K562 (cell line): ENCODE data around the gene TUBB2A. TPM values are rescaled to one million over a fixed set of nuclear protein-coding genes. Genes with fewer than 3 reads are reported as not detected.

Experiments used
- BHLHE40 ChIP-seq: IDR thresholded peaks from 2 replicates; pipeline ENCODE4 v1.6.1; 2011; ENCODE audit warnings: low read length, improper control_type of control experiment
- CXXC5 ChIP-seq: fragments of 250-450 bp; sonication (Bioruptor Pico); IDR thresholded peaks from 2 replicates; pipeline ENCODE4 v1.8.0; 2022; ENCODE audit warnings: inconsistent platforms, mild to moderate bottlenecking, moderate library complexity
- L3MBTL2 ChIP-seq: fragments of 450-650 bp; IDR thresholded peaks from 2 replicates; pipeline ENCODE4 v1.6.1; 2016; ENCODE audit warnings: mild to moderate bottlenecking, moderate library complexity
- MAFK ChIP-seq: IDR thresholded peaks from 2 replicates; pipeline ENCODE4 v1.6.1; 2011; ENCODE audit warnings: low read length, improper control_type of control experiment
- NFXL1 ChIP-seq: fragments of 450-650 bp; formaldehyde crosslinking; IDR thresholded peaks from 2 replicates; pipeline ENCODE4 v1.4.0; 2021; ENCODE audit warnings: mild to moderate bottlenecking
- RAD21 ChIP-seq, 2 experiments: fragments of 250-450 bp in 1 of 2; fragments of 450-650 bp in 1 of 2; sonication (Bioruptor Pico) in 1 of 2; formaldehyde crosslinking in 1 of 2; IDR thresholded peaks in 1 of 2; conservative IDR thresholded peaks in 1 of 2; 2 replicates each; pipeline versions ENCODE4 v1.4.0 to v1.8.0; 2020 to 2022; ENCODE audit warnings: mild to moderate bottlenecking in 2 of 2, moderate library complexity in 1 of 2
- polyA plus RNA-seq, 8 experiments: library from polyadenylated mRNA; depleted of rRNA in 4 of 8; stranded (reverse) in 5 of 8; unstranded in 3 of 8; fragments of >200 nt; fragmentation: Nextera tagmentation in 2 of 8; fragmentation: Illumina TruSeq in 1 of 8; extraction: Ambion mirVana in 2 of 8; extraction: Trizol in 1 of 8; gene quantifications; 2 replicates each; pipeline versions ENCODE4 v1.2.1 to v1.2.3, GENCODE V29; 2011 to 2014; ENCODE audit warnings: inconsistent platforms in 1 of 8, missing spikeins in 1 of 8
- total RNA-seq, 7 experiments: library from RNA; depleted of rRNA in 6 of 7; stranded (reverse); fragments of >200 nt in 6 of 7; fragmentation: Illumina TruSeq in 2 of 7; extraction: Trizol in 2 of 7; gene quantifications; 2 replicates each; pipeline versions ENCODE4 v1.2.1 to v1.2.3, GENCODE V29; 2011 to 2021; ENCODE audit warnings: low replicate concordance in 1 of 7
- TF ChIP-seq, protein P1 (sequence below), 2 experiments: fragments of 450-650 bp in 1 of 2; IDR thresholded peaks; 2 replicates each; pipeline ENCODE4 v1.6.1; 2011 to 2017; ENCODE audit warnings: low read depth in 2 of 2, antibody characterized with exemption in 1 of 2, borderline replicate concordance in 1 of 2, low read length in 1 of 2, mild to moderate bottlenecking in 1 of 2, mixed read lengths in 1 of 2; ENCODE audit not compliant: control insufficient read depth in 1 of 2
- TF ChIP-seq, protein P2 (sequence below): fragments of 450-650 bp; IDR thresholded peaks from 2 replicates; pipeline ENCODE4 v1.6.1; 2016; ENCODE audit warnings: low read depth
- TF ChIP-seq, protein P3 (sequence below): fragments of 450-650 bp; IDR thresholded peaks from 2 replicates; pipeline ENCODE4 v1.6.1; 2016; ENCODE audit warnings: mild to moderate bottlenecking
- TF ChIP-seq, protein P4 (sequence below): fragments of 450-650 bp; formaldehyde crosslinking; IDR thresholded peaks from 2 replicates; pipeline ENCODE4 v1.4.0; 2020; ENCODE audit warnings: mild to moderate bottlenecking, mixed read lengths

The TUBB2A gene
- total and polyA plus RNA-seq, 9 of the 15 experiments (the other 6 are each of a cell fraction or from before 2014, with no cell fraction given) = 3.6 to 92.1 (median 45.6) TPM

DNA sequence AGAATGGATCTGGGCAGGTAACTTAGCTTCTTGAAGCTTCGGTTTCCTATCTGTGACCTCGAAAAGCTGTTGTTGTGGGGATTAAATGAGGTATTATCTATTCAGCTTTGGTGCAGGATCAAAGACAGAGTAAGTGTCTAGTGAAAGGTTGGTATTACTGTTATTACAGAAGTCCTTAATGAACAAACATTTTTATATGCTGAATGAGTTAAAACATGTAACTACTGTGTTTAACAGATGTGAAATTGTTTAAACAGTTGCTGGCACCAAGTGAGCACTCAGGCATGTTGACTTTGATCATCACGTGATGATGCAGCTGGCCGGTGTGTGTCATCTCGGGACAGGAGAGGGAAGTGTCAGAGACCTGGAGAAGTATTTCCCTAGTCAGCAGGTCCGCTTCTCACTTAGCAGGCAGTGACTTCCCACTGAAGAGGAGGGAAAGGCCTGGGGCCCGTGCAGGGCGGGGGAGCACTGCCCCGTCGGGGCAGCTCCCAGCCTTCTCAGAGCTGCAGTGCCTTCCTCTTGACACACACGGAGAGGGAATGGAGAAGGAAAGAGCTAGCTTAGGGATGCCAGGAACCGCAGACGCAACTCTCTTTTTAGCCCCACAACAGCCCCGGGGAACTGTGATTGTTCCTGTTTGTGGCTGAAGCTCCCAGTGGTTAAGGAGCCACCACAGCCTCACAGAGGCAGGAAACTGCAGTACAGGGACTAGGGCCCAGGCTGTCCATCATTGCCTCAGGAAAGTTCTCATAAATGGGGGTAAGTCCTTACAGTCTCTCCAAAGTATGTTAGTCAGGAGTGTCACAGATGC is 18.0 kb downstream of the TUBB2A start (continued):
- TF ChIP-seq, protein P1, sequence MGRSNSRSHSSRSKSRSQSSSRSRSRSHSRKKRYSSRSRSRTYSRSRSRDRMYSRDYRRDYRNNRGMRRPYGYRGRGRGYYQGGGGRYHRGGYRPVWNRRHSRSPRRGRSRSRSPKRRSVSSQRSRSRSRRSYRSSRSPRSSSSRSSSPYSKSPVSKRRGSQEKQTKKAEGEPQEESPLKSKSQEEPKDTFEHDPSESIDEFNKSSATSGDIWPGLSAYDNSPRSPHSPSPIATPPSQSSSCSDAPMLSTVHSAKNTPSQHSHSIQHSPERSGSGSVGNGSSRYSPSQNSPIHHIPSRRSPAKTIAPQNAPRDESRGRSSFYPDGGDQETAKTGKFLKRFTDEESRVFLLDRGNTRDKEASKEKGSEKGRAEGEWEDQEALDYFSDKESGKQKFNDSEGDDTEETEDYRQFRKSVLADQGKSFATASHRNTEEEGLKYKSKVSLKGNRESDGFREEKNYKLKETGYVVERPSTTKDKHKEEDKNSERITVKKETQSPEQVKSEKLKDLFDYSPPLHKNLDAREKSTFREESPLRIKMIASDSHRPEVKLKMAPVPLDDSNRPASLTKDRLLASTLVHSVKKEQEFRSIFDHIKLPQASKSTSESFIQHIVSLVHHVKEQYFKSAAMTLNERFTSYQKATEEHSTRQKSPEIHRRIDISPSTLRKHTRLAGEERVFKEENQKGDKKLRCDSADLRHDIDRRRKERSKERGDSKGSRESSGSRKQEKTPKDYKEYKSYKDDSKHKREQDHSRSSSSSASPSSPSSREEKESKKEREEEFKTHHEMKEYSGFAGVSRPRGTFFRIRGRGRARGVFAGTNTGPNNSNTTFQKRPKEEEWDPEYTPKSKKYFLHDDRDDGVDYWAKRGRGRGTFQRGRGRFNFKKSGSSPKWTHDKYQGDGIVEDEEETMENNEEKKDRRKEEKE (IDR thresholded peaks at IDR 0.05; ENCODE audit: borderline replicate concordance in 1 of 2, control insufficient read depth in 1 of 2, low read depth in 2 of 2, low read length in 1 of 2) = no peak
- TF ChIP-seq RAD21 (CRISPR knock-in tag; conservative IDR thresholded peaks at IDR 0.05 in 1 of 2, IDR thresholded peaks at IDR 0.05 in 1 of 2) = 0 out of 4 replicates have a peak, but pooled peaks of 1 of the 2 experiments have one; percentile 10
- peak; percentile 91 for TF ChIP-seq BHLHE40
- TF ChIP-seq, protein P2, sequence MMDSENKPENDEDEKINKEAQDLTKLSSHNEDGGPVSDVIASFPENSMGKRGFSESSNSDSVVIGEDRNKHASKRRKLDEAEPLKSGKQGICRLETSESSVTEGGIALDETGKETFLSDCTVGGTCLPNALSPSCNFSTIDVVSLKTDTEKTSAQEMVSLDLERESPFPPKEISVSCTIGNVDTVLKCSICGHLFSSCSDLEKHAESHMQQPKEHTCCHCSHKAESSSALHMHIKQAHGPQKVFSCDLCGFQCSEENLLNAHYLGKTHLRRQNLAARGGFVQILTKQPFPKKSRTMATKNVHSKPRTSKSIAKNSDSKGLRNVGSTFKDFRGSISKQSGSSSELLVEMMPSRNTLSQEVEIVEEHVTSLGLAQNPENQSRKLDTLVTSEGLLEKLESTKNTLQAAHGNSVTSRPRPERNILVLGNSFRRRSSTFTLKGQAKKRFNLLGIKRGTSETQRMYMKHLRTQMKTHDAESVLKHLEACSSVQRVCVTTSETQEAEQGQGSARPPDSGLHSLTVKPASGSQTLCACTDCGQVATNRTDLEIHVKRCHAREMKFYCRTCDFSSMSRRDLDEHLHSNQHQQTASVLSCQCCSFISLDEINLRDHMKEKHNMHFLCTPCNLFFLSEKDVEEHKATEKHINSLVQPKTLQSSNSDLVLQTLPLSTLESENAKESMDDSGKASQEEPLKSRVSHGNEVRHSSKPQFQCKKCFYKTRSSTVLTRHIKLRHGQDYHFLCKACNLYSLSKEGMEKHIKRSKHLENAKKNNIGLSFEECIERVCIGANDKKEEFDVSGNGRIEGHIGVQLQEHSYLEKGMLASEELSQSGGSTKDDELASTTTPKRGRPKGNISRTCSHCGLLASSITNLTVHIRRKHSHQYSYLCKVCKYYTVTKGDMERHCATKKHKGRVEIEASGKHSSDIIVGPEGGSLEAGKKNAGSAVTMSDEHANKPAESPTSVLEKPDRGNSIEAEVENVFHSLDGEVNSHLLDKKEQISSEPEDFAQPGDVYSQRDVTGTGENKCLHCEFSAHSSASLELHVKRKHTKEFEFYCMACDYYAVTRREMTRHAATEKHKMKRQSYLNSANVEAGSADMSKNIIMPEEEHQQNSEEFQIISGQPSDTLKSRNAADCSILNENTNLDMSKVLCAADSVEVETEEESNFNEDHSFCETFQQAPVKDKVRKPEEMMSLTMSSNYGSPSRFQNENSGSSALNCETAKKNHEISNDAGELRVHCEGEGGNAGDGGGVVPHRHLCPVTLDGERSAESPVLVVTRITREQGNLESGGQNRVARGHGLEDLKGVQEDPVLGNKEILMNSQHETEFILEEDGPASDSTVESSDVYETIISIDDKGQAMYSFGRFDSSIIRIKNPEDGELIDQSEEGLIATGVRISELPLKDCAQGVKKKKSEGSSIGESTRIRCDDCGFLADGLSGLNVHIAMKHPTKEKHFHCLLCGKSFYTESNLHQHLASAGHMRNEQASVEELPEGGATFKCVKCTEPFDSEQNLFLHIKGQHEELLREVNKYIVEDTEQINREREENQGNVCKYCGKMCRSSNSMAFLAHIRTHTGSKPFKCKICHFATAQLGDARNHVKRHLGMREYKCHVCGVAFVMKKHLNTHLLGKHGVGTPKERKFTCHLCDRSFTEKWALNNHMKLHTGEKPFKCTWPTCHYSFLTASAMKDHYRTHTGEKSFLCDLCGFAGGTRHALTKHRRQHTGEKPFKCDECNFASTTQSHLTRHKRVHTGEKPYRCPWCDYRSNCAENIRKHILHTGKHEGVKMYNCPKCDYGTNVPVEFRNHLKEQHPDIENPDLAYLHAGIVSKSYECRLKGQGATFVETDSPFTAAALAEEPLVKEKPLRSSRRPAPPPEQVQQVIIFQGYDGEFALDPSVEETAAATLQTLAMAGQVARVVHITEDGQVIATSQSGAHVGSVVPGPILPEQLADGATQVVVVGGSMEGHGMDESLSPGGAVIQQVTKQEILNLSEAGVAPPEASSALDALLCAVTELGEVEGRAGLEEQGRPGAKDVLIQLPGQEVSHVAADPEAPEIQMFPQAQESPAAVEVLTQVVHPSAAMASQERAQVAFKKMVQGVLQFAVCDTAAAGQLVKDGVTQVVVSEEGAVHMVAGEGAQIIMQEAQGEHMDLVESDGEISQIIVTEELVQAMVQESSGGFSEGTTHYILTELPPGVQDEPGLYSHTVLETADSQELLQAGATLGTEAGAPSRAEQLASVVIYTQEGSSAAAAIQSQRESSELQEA = no peak
- TF ChIP-seq, protein P3, sequence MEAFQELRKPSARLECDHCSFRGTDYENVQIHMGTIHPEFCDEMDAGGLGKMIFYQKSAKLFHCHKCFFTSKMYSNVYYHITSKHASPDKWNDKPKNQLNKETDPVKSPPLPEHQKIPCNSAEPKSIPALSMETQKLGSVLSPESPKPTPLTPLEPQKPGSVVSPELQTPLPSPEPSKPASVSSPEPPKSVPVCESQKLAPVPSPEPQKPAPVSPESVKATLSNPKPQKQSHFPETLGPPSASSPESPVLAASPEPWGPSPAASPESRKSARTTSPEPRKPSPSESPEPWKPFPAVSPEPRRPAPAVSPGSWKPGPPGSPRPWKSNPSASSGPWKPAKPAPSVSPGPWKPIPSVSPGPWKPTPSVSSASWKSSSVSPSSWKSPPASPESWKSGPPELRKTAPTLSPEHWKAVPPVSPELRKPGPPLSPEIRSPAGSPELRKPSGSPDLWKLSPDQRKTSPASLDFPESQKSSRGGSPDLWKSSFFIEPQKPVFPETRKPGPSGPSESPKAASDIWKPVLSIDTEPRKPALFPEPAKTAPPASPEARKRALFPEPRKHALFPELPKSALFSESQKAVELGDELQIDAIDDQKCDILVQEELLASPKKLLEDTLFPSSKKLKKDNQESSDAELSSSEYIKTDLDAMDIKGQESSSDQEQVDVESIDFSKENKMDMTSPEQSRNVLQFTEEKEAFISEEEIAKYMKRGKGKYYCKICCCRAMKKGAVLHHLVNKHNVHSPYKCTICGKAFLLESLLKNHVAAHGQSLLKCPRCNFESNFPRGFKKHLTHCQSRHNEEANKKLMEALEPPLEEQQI = no peak
- TF ChIP-seq L3MBTL2 = 0 out of 2 replicates have a peak, but pooled peaks have one; percentile 24
- TF ChIP-seq CXXC5 (CRISPR knock-in tag) = peak; percentile 19; the same call in 1 of the 2 replicates
- TF ChIP-seq, protein P4, sequence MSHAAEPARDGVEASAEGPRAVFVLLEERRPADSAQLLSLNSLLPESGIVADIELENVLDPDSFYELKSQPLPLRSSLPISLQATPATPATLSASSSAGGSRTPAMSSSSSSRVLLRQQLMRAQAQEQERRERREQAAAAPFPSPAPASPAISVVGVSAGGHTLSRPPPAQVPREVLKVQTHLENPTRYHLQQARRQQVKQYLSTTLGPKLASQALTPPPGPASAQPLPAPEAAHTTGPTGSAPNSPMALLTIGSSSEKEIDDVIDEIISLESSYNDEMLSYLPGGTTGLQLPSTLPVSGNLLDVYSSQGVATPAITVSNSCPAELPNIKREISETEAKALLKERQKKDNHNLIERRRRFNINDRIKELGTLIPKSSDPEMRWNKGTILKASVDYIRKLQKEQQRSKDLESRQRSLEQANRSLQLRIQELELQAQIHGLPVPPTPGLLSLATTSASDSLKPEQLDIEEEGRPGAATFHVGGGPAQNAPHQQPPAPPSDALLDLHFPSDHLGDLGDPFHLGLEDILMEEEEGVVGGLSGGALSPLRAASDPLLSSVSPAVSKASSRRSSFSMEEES = peak; percentile 86
- no peak for TF ChIP-seq NFXL1
- TF ChIP-seq MAFK = peak; percentile 64
